GM10266 (cell line): ENCODE results near the gene ADGRD2.

Source experiments
- DNase-seq: peaks from one replicate; pipeline ENCODE4 v3.0.0; 2012; ENCODE audit errors: extremely low spot score
- TF ChIP-seq, protein P1 (sequence below): IDR thresholded peaks from 2 replicates; pipeline ENCODE4 v1.5.1; 2012; ENCODE audit warnings: mild to moderate bottlenecking, low read depth; ENCODE audit not compliant: control insufficient read depth, insufficient read depth; ENCODE audit errors: missing control alignments

Gene ADGRD2

DNA sequence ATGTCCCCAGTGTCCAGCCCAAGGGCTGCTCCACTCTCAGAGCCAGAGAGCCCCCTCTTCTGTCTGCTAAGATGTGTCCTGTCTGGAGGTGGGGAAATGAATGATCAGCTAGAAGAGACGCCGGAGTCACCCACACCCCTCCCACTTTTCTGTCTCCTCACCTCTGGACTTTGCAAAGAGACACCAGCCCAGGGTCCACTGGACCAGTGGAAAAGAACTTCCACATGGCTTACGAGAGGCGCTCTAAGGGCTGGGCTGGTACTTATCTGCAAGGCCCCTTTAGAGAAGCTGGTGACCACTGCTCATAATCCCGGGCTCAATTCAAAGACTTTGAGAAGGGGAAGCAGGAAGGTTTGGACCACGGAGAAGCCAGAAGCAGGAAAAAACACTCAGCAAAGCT is 47.8 kb downstream of the ADGRD2 start:
- TF ChIP-seq, protein P1, sequence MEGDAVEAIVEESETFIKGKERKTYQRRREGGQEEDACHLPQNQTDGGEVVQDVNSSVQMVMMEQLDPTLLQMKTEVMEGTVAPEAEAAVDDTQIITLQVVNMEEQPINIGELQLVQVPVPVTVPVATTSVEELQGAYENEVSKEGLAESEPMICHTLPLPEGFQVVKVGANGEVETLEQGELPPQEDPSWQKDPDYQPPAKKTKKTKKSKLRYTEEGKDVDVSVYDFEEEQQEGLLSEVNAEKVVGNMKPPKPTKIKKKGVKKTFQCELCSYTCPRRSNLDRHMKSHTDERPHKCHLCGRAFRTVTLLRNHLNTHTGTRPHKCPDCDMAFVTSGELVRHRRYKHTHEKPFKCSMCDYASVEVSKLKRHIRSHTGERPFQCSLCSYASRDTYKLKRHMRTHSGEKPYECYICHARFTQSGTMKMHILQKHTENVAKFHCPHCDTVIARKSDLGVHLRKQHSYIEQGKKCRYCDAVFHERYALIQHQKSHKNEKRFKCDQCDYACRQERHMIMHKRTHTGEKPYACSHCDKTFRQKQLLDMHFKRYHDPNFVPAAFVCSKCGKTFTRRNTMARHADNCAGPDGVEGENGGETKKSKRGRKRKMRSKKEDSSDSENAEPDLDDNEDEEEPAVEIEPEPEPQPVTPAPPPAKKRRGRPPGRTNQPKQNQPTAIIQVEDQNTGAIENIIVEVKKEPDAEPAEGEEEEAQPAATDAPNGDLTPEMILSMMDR: no peak
- no peak for DNase-seq

DNA sequence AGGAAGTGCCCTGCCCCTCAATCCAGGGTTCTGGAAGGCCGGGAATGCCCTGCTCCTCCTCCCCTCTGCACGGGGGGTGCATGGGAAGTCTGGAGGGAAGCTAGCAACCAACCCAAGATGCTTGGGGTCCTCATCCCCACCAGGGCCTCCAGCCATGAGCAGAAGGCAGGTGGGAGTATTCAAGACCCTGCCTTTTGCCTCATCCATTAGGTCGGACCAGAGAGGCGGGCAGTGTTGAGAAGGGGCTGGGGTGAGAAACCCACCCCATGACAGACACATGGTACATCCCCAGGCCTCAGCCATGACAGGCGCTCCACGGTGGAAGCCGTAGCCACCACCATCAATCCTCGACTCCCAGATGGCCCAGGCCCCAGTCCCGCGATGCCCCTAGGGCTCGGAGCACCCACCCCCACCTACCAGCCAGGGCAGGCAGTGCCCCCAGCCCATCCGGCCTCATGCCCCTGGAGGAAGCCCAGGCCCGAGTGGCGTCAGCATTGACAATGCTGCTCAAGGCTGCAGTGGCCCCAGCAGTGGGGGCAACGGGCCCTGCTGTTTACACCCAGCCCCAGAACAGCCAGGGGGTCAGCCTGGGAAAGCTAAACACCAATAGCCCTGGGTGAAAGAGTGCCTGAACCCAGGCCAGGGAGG is 48.4 kb downstream of the ADGRD2 start:
- no peak for DNase-seq
- TF ChIP-seq, protein P1: no peak

DNA sequence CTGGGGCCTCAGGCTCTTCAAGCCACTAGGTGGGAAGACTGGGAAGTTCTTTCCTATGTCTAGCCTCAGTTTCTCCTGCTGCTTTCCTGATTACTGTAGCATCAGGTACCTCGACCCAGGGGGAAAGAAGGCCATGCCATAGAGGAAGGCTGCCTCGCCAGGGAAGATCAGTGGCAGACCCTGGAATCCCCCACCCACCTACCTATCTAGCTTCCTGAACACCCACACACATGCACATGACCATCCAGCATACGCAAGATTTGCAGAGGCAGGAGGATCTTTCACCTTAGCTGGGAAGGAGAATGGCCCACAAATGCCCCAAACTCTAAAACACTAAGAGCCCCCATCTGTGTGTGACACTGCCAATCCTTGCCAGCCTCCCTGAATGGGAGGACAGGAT is 49.0 kb downstream of the ADGRD2 start:
- no peak for DNase-seq
- TF ChIP-seq, protein P1: no peak

DNA sequence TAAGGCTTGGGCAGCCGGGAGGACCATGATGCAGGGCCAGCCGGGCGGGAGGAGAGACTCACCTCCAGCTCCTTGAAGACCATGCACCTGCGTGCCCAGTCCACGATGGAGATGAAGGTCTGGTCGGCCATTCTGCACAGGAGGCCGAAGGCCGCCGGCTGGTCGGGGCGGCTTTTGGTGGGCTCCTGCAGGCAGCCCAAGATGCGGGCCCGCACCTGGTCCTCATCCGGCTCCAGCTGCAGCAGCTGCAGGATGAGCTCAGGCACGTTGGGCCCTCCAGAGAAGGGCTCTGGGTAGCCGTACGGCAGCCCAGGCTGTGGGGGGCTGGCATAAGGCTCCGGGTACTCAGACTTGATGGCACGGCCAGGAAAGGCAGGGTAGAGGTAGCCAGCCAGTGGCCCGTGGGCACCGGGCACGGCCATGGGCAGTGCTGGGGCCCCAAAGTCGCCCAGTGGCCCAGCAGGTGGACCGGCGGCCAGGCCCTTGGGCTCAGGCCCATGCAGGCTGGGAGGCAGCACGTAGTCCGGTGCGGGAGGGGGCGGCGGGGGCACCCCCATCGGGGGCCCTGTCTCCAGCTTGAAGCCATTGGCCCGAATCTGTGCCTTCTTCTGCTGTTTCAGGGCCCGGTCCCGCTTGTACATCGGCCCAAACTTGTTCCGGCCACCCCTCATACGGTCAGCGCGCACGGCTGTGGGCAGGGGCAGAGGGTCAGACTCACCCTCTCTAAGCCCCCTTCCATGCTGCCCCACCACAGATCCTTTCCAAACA is 50.0 kb downstream of the ADGRD2 start:
- no peak for DNase-seq
- TF ChIP-seq, protein P1: no peak

DNA sequence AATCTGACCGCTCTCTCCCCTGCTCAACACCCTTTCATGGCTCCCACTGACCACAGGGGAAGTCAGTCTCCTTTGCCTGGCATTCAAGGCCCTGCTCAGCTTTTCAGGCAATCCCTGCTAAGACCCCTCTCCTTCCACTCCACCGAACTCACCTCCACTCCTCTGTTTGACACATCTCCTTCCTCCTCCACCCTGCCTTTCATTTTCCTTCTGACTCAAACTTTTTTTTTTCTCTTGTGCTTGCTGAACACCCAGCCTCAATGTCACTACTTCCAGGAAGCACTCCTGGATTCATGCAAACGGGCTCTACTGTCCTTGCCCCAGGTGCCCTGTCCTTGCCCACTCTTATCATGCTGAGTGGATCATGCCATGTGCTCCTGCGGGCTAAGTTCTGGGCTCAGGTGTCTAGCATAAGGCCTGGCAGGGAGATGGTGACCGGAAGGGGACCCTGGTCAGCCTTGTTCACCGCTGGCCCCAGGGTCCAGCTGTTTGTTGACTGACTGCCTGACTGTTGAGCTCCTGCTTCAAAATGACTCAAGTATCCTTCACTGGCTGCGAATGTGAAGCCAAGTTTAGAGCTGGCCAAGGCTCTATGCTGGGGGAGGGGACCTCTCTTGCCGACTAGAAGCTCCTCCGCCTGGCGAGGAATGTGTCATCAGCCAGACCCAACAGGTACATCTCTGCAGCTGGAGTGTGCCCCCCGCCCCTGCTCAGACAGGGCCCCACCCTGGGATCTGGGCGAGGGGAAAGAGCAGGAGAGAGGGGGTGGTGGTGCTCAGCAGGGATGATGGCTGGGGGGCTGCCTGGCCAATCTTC is 50.8 kb downstream of the ADGRD2 start:
- TF ChIP-seq, protein P1: no peak
- no peak for DNase-seq

DNA sequence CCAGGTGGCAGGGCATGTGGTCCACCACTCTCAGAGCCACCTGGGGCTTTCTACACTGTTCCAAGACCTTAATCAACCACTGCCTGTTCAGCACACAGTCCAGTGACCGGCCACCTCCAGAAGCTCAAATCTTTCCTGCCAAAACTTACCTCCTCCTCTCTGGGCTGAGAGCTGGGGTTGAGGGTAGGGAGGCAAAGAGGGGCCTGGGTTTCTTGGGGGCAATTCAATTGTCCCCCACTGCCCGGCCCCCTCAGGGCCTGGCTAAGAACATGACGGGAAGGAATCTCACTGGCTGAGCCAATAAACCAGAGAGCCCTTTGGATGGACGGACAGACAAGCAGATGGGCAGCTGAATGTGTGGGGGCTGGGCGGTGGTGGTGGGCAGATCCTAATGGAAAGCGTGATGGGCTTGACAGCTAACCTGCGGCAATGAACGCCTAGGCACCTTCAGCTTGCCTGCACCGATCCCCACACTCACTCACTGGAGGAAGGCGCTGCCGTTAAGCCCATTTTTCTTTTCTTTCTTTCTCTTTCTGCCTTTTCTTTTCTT is 51.6 kb downstream of the ADGRD2 start:
- TF ChIP-seq, protein P1: no peak
- no peak for DNase-seq
